Mesendoderm (in vitro differentiated cells): ENCODE data around the gene SRCIN1.

ENCODE experiments used
- DNase-seq: peaks from one replicate; pipeline ENCODE4 v3.0.0; 2013
- H2AK5ac ChIP-seq: 2 replicates; pipeline ENCODE4 v1.6.1; 2013; ENCODE audit warnings: low read length, inconsistent platforms
- H2BK120ac ChIP-seq: 2 replicates; pipeline ENCODE4 v1.6.1; 2013; ENCODE audit warnings: low read depth, mild to moderate bottlenecking, low read length, moderate library complexity, mixed read lengths
- H2BK15ac ChIP-seq: replicated peaks from 2 replicates; pipeline ENCODE4 v1.6.1; 2013; ENCODE audit warnings: low read depth, mild to moderate bottlenecking, moderate library complexity
- H2BK5ac ChIP-seq: 2 replicates; pipeline ENCODE4 v1.6.1; 2013; ENCODE audit warnings: low read length, inconsistent platforms
- H3K18ac ChIP-seq: 2 replicates; pipeline ENCODE4 v1.6.1; 2013; ENCODE audit warnings: mild to moderate bottlenecking, low read length, mixed read lengths
- H3K23ac ChIP-seq: one replicate; pipeline ENCODE4 v1.6.1; 2013; ENCODE audit warnings: low read length
- H3K27ac ChIP-seq: 2 replicates; pipeline ENCODE4 v1.5.1; 2013; ENCODE audit warnings: low read depth, mild to moderate bottlenecking, inconsistent platforms, low read length, moderate library complexity
- H3K27me3 ChIP-seq: 2 replicates; pipeline ENCODE4 v1.6.1; 2013; ENCODE audit warnings: low read length, control low read depth, mild to moderate bottlenecking, inconsistent platforms; ENCODE audit not compliant: insufficient read depth, poor library complexity
- H3K36me3 ChIP-seq: 2 replicates; pipeline ENCODE4 v1.6.1; 2013; ENCODE audit warnings: low read length, inconsistent platforms; ENCODE audit not compliant: control insufficient read depth, insufficient read depth
- H3K4ac ChIP-seq: one replicate; pipeline ENCODE4 v1.6.1; 2013; ENCODE audit warnings: low read depth, mild to moderate bottlenecking, low read length, moderate library complexity
- H3K4me1 ChIP-seq: 2 replicates; pipeline ENCODE4 v1.6.1; 2013; ENCODE audit warnings: low read depth, low read length, inconsistent platforms; ENCODE audit not compliant: control insufficient read depth
- H3K4me2 ChIP-seq: 2 replicates; pipeline ENCODE4 v1.6.1; 2013; ENCODE audit warnings: low read length
- H3K4me3 ChIP-seq: 2 replicates; pipeline ENCODE4 v1.5.1; 2013; ENCODE audit warnings: mild to moderate bottlenecking, low read length
- H3K56ac ChIP-seq: one replicate; pipeline ENCODE4 v1.6.1; 2013; ENCODE audit warnings: low read length
- H3K79me1 ChIP-seq: 2 replicates; pipeline ENCODE4 v1.6.1; 2013; ENCODE audit warnings: low read length, inconsistent platforms
- H3K79me2 ChIP-seq: 2 replicates; pipeline ENCODE4 v1.6.1; 2013; ENCODE audit warnings: mild to moderate bottlenecking, low read length; ENCODE audit not compliant: control insufficient read depth, insufficient read depth
- H3K9ac ChIP-seq: 2 replicates; pipeline ENCODE4 v1.6.1; 2013; ENCODE audit warnings: low read length, inconsistent platforms
- H4K5ac ChIP-seq: one replicate; pipeline ENCODE4 v1.6.1; 2013; ENCODE audit warnings: low read length
- H4K8ac ChIP-seq: one replicate; pipeline ENCODE4 v1.6.1; 2013; ENCODE audit warnings: low read depth, mild to moderate bottlenecking, control low read depth, low read length, moderate library complexity
- WGBS: extraction: QIAGEN DNeasy Blood & Tissue Kit; methylation state at CpG from one replicate; pipeline ENCODE4 v1.1.7; 2013; ENCODE audit warnings: low lambda C conversion rate, missing lambda C conversion rate; ENCODE audit not compliant: insufficient coverage; ENCODE audit errors: extremely low coverage; 5-methylcytosine and 5-hydroxymethylcytosine counted together

SRCIN1 gene

GRCh38 chr17:38578229-38579082 lies 27.3 kb downstream of the SRCIN1 start:
- DNase-seq, result peak; percentile 91
- Histone ChIP-seq H2AK5ac (no peak overlapping the region), H3K27ac (no peak overlapping the region), H3K79me1 (no peaks in the 10 kb centered on the region), H3K36me3 (no peaks in the 10 kb centered on the region), H3K18ac (no peak overlapping the region), H3K27me3 (peaks cover 52% of the 10 kb centered on the region), H4K5ac (no peak overlapping the region), H2BK15ac (no peak overlapping the region), H3K4me3 (no peak overlapping the region), H3K4me1 (no peaks in the 10 kb centered on the region), H2BK5ac (no peak overlapping the region), H3K4me2 (peak overlapping the region; percentile 52), H3K79me2 (no peaks in the 10 kb centered on the region), H3K4ac (no peak overlapping the region), H2BK120ac (no peak overlapping the region), H3K23ac (no peak overlapping the region), H3K56ac (peak overlapping the region; percentile 67), H4K8ac (no peak overlapping the region), H3K9ac (peak overlapping the region; percentile 28)
- no CpG with 5 or more reads among the region's 63 CpGs for WGBS

GRCh38 chr17:38577645-38578173 lies 28.0 kb downstream of the SRCIN1 start:
- Histone ChIP-seq H3K18ac (no peak overlapping the region), H2BK5ac (no peak overlapping the region), H2BK15ac (no peak overlapping the region), H3K56ac (peak overlapping the region; percentile 46), H4K5ac (no peak overlapping the region), H4K8ac (no peak overlapping the region), H2AK5ac (no peak overlapping the region), H3K4ac (no peak overlapping the region), H3K4me3 (no peak overlapping the region), H3K79me2 (no peaks in the 10 kb centered on the region), H2BK120ac (no peak overlapping the region), H3K27ac (no peak overlapping the region), H3K4me1 (peaks cover 3% of the 10 kb centered on the region), H3K9ac (no peak overlapping the region), H3K36me3 (no peaks in the 10 kb centered on the region), H3K79me1 (no peaks in the 10 kb centered on the region), H3K27me3 (peaks cover 57% of the 10 kb centered on the region), H3K23ac (peak overlapping the region; percentile 4), H3K4me2 (no peak overlapping the region)
- DNase-seq, result no peak
- WGBS, result no CpG with 5 or more reads among the region's 12 CpGs

GRCh38 chr17:38577244-38577643 lies 28.5 kb downstream of the SRCIN1 start:
- no peaks in the 10 kb centered on the region for H3K79me2 ChIP-seq
- no peak overlapping the region for H3K18ac ChIP-seq
- H3K23ac ChIP-seq, result peak overlapping the region; percentile 4
- no peak overlapping the region for H3K4ac ChIP-seq
- H3K4me3 ChIP-seq, result no peak overlapping the region
- no peak overlapping the region for H2BK15ac ChIP-seq
- H2BK120ac ChIP-seq, result no peak overlapping the region
- no CpG with 5 or more reads among the region's 3 CpGs for WGBS
- no peak for DNase-seq
- no peak overlapping the region for H2AK5ac ChIP-seq
- peaks cover 57% of the 10 kb centered on the region for H3K27me3 ChIP-seq
- H3K27ac ChIP-seq, result no peak overlapping the region
- H2BK5ac ChIP-seq, result no peak overlapping the region
- no peaks in the 10 kb centered on the region for H3K79me1 ChIP-seq
- no peak overlapping the region for H4K8ac ChIP-seq
- peaks cover 3% of the 10 kb centered on the region for H3K4me1 ChIP-seq
- no peak overlapping the region for H3K56ac ChIP-seq
- no peaks in the 10 kb centered on the region for H3K36me3 ChIP-seq
- no peak overlapping the region for H4K5ac ChIP-seq
- H3K4me2 ChIP-seq, result no peak overlapping the region
- H3K9ac ChIP-seq, result no peak overlapping the region

- Histone ChIP-seq H3K56ac (no peak overlapping the region), H2AK5ac (no peak overlapping the region), H3K27ac (no peak overlapping the region), H4K5ac (no peak overlapping the region), H2BK120ac (no peak overlapping the region), H3K4me2 (no peak overlapping the region), H3K23ac (no peak overlapping the region), H4K8ac (no peak overlapping the region), H3K9ac (no peak overlapping the region), H2BK15ac (no peak overlapping the region), H3K79me2 (no peaks in the 10 kb centered on the region), H3K36me3 (no peaks in the 10 kb centered on the region), H3K4me3 (no peak overlapping the region), H2BK5ac (no peak overlapping the region), H3K79me1 (no peaks in the 10 kb centered on the region), H3K27me3 (peaks cover 66% of the 10 kb centered on the region), H3K18ac (no peak overlapping the region), H3K4ac (no peak overlapping the region), H3K4me1 (peaks cover 4% of the 10 kb centered on the region)
- no CpG with 5 or more reads among the region's 5 CpGs for WGBS
- no peak for DNase-seq
Observed at GRCh38 chr17:38575781-38576180, 30.0 kb downstream of the SRCIN1 start.

GRCh38 chr17:38574712-38575111 lies 31.0 kb downstream of the SRCIN1 start:
- H3K23ac ChIP-seq, result no peak overlapping the region
- no peaks in the 10 kb centered on the region for H3K79me2 ChIP-seq
- H3K4ac ChIP-seq, result no peak overlapping the region
- no peak overlapping the region for H2BK15ac ChIP-seq
- H3K27ac ChIP-seq, result no peak overlapping the region
- H3K4me2 ChIP-seq, result no peak overlapping the region
- no peak overlapping the region for H2BK5ac ChIP-seq
- no peak overlapping the region for H2AK5ac ChIP-seq
- H2BK120ac ChIP-seq, result no peak overlapping the region
- no peak overlapping the region for H4K5ac ChIP-seq
- H3K4me1 ChIP-seq, result peaks cover 4% of the 10 kb centered on the region
- no CpG with 5 or more reads among the region's 13 CpGs for WGBS
- H3K79me1 ChIP-seq, result no peaks in the 10 kb centered on the region
- H3K56ac ChIP-seq, result no peak overlapping the region
- no peak overlapping the region for H3K9ac ChIP-seq
- H3K27me3 ChIP-seq, result peaks cover 66% of the 10 kb centered on the region
- no peaks in the 10 kb centered on the region for H3K36me3 ChIP-seq
- no peak for DNase-seq
- H3K4me3 ChIP-seq, result no peak overlapping the region
- H3K18ac ChIP-seq, result no peak overlapping the region
- no peak overlapping the region for H4K8ac ChIP-seq
